DMS153 treated with DMSO at 0.1 percent for 48 hours (cell line): ENCODE data around the gene STK11.

Experiments
- DNase-seq: peaks from one replicate; lab custom pipeline; 2025; ENCODE audit not compliant: unreplicated experiment; lab: John Stamatoyannopoulos, UW

The STK11 gene

DNA sequence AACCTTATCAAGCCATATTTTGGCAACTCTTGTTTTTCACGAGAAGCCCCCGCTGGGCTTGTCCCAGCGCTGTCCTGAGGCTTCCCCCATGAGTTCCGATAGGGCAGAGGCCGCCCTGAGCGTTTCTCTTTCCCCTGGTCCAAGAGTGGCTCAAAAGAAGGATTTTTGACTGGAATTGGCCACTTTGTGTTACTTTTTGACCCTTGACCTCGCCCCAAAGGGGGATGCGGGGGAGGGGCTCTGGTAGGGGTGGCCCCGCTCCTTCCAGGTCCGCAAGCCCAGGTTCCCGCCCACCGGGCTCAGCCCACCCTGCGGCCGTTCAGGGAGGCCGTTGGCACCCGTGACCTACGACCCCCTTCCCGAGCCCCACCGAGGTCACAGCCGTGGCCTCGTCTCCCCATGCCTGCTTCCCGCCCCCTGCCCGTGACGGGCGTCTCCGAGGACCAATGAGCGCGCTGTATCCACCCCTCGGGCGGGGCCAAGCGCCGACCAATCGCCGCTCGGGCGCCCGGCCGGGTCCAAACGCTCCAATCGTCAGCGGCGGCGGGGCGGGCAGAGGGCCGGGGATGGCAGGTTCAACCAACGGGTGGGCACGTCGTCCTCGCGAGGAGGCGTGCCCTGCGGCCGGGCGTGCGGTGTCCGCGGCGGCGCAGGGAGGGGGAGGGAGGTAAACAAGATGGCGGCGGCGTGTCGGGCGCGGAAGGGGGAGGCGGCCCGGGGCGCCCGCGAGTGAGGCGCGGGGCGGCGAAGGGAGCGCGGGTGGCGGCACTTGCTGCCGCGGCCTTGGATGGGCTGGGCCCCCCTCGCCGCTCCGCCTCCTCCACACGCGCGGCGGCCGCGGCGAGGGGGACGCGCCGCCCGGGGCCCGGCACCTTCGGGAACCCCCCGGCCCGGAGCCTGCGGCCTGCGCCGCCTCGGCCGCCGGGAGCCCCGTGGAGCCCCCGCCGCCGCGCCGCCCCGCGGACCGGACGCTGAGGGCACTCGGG is at the start of gene STK11:
STK11 (plus strand) TSS at position 665 of the 986 bp plus-strand sequence. CDS start 1,136 bp downstream, outside the sequence.
- peak; percentile 24 for DNase-seq

DNA sequence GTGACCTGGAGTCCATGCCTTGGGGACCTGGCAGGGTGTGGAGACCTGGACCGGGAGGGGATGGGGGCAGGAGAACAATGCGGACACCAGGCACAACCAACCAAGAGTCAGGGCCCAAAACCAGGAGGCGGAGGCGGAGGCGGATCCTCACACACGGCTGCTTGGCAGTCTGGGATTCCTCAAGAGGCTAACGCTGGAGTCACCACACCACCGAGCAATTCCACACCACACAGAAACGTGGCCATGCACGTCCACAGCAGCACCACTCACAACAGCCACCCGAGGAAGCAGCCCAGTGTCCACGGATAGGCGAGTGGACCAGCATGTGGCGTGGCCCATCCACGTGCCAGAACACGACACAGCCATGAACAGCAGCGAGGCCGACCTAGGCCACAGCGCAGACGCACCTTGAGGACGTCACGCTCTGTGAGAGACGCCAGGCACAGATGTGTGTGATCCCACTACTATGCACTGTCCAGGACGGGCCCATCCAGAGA is 49.2 kb upstream of the STK11 start:
- no peak for DNase-seq

DNA sequence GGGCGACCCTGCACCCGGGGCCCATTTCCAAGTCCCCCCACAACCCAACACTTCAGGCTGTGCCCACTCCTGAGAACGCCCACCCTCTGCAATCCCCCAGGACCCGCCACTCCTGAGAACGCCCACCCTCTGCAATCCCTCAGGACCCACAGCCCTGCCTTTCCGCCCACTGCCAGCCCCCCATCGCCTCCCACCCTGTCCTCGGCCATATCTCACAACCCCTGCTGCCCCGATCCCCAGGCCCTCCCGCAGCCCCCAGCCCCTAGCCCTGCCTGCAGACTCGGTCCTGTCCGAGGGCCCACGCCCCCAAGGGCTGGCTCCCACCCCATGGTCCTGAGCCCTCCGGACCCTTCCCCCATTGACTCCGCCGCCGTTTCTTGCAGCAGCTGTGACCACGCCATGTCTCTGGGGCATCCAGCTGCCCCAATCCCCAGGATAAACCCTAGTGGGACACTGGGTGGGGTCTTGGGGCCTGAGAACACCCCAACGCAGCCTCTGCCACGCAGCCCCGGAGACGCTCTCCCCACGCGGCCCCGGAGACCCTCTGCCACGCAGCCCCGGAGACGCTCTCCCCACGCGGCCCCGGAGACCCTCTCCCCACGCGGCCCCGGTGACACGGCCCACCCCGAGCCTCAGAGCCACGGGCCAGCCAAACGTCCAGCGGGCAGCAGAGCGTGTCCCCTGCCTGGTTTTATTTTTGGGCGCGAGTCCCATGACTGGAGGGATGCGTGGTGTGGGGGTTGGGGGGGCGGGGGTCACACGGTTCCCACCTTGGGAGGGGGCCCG is 48.6 kb upstream of the STK11 start:
- DNase-seq = no peak

- no peak for DNase-seq
These were observed 47.4 kb upstream of the STK11 start for GRCh38 chr19:1157931-1158884.

DNA sequence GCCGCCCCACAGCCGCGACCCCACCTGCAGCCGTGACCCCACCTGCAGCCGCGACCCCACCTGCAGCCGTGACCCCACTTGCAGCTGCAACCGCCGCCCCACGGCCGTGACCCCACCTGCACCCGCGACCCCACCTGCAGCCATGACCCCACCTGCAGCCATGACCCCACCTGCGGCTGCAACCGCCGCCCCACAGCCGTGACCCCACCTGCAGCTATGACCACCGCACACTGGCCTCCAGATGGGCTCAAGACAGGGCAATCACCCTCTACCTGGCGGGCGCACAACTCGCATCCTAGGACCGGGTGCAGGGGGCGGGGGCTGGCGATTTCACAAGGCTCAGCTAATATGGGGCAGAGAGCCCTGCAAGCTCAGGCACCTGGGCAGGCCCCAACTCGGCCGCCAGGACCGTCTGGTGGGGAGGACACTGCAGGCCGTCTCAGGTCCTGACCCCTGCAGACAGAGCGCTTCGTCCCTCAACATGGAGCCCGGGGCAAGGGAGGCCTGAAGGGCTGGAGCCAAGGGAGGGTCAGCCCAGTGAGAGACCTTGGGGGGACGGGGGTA is 46.6 kb upstream of the STK11 start:
- DNase-seq = no peak

GRCh38 chr19:1159864-1160595 is 45.5 kb upstream of the STK11 start:
- no peak for DNase-seq

GRCh38 chr19:1161716-1162115 is 43.9 kb upstream of the STK11 start:
- no peak for DNase-seq

DNA sequence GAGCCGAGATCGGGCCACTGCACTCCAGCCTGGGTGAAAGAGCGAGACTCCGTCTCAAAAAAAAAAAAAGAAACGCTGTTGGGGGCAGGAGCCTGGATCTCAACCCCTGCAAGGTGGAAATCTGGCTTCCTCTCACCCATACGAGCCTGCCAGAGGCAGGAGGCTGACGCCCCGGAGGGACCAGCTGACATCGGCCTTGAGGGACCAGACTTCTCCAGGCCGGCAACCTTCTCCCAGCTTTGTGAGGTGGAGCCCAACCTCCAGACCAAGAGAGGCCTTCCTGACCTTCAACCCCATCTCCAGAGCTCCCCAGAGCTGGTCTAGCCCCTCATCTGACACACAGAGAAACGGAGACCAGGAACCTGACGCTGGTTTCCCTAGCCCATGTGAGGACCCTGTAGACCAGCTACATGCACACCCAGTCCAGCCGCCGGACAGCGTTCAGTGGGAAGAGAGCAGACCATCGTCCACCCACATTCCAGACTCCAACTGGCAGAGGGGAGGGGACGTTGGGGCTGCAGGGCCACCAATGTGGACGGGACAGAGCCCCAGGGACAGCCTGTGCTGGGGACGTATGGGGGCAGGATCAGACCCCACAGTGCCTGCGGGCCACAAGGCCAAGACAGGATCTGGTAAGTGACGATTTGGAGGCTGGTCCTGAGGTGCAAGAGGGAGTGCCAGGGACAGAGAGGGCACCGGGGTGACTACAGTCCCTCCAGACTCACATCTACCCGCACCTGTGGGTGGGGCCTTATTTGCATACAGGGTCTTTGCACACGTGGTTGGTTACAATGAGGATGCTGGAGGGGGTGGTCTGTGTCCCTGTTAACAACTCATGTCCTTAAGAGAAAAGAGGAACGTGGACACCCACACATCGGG is 42.9 kb upstream of the STK11 start:
- DNase-seq = no peak

DNA sequence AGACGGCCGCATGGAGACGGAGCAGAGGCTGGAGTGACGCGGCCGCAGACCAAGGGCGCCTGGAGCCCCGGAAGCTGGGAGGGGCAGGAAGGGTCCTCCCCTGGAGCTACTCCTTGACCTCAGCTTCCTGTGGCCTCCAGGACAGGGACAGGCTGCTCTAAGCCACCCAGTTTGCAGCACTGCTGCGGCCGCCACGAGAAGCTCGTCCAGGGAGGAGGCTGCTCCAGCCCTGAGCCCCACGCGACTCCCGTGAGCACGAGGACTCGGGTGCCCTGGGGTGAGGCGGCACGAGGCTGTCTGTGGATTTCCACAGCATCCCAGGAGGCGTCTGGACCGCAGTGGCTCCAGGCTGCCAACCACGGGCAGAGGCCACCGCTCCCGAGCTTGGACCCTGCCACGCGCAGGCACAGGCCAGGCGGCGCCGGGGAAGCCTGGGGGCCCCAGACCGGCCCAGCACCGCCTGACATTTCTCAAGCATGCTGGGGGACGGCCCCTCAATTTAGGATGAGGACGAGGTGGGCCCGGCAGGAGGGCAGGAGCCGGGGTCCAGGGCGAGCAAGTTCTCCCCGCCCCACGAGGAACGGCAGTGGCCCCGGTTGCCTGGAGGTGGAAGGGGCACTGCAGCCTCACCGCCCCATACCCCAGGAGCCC is 42.2 kb upstream of the STK11 start:
- DNase-seq = no peak

- DNase-seq = no peak
These were observed 41.5 kb upstream of the STK11 start for GRCh38 chr19:1163934-1164683.

DNA sequence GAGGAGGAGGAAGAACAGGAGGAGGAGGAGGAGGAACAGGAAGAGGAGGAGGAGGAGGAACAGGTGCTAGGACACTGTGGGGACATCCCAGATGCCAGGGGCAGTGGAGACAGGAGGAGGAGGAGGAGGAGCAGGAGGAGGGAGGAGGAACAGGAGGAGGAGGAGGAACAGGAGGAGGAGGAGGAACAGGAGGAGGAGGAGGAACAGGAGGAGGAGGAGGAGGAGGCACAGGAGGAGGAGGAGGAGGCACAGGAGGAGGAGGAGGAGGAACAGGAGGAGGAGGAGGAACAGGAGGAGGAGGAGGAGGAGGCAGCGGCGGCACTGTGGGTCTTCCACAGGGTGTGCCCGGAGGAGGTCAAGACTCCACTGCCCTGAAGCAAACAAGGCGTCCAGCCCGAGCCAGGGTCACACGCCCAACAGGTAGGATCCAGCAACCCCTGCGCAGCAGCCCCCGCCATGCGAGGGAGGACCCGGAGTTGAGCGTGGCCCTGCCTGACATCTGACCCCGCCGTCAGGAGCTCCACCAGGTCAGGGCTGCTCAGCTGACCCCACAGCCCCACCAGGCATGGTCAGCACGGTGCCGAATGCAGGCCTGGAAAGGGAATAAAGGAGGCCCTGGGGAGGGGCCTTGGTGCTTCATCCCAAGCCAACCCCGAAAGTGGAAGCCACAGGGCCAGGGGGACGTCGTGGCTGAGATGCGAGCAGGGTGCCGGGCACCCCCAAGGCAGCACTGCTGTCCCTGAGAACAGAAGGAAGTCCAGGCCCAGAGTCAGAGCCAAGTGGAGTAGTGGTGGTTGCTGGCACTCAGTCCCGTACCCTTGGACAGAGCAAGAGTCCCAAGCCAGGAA is 40.7 kb upstream of the STK11 start:
- DNase-seq = no peak

DNA sequence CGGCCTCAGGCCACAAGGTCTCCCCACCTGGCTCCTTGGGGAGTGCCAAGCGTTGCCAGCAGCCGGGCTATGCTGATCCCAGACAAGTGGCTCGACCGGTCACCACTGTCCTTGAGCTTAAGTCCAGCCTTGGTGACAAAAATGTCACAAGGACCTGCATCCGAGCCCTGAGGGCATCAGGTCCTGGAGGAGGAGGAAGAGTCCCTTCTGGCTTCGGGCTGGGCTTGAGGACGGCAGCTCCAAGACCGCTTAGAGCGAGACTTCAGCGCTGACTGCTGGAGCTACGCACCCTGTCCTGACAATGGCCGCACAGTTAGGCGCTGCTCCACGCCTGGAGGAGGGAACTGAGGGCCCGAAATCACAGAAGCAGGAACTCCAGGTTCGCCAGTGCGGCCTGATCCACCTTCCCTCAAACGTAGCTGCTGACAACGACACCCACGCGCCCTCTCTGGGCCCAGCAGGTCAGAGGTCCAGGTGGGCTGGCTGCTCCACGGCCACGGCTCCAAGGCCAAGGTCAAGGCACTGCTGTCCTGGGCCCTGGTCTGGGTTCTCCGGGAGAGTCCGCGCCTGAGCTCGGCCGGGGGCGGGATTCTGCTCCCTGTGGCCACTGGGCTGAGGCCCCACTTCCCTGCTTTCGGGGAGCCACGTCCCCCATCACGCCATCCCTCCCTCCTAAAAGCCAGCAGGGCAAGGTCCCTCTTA is 38.6 kb upstream of the STK11 start:
- no peak for DNase-seq

GRCh38 chr19:1167687-1168571 is 37.6 kb upstream of the STK11 start:
- no peak for DNase-seq

DNA sequence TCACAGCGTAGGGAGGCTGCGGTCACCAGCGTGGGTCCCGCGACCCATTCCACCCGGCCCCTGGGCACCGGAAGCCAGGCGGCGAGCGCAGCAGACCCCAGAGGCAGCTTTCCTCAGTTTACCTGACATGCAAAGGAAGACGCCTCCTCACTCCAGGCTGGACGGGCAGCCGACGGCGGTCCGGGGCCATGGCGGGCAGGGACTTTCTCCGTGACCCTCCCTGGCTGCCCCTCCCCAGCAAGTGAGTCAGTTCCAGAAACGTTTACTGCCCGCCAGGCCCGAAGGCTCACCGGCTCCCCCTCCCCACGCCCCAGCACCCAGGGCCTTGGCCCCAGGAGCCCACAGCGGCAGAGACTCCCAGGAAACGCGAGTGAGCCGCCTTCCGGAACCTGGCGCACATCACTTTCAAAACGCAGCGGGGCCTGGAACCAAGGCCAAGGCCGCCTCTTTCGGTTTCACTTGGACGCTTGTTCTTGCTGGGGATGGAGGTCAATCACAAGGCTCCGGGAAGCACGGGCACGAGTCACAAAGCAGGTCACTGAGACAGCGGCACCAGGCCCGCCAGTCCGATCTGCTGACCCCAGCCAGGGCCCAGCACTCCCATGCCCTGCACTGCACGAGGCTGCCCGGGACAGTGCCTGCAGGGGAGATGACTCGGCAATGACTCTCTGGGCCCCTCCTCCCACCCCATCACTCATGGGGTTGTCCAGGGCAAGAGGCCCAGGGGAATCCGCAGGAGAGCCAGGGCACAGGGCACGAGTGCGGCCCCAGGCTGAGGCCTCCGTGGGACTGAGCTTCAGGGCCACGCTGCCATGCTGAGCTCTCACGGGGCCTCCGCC is 36.8 kb upstream of the STK11 start:
- DNase-seq = no peak
